DMS79 (cell line): Measurements from ENCODE around the gene ADIPOR1.
A peak's percentile ranks its signal among the peaks of the same experiment; 100 is the strongest.
"Not testable (repeated sequence)": the region's sequence is repeated elsewhere in the genome, so short reads cannot be mapped to it uniquely, and the experiment has no call there.

Source experiments
- DNase-seq: peaks from one replicate; lab custom pipeline; 2025; lab: John Stamatoyannopoulos, UW

The ADIPOR1 gene

DNA sequence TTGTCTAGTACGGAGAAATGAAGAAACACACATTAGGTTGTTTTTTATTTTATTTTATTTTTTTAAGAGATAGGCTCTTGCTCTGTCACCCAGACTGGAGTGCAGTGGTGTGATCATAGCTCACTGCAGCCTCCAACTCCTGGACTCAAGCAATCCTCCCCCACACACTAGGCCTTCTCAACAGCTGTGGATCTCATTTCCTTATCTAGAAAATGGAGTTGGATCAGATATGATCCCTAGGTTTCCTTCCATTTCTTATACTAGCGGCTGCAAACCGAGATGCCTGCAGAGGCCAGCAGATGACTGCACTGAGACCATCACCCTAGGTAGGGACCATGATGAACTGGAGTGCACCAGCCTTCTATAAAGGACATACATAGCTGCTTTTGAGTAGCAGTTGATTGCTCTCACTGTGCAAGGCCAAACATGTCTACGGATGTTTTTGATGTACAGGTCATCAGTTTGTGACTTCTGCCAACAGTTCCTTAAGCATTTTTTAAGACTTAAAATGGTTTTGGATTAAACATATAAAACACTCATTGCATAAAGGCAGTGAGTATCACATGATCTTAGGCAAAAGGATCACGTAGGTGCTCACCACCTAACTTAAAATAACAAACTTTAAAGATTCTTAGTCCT lies 19.7 kb downstream of the ADIPOR1 start:
- no peak for DNase-seq

DNA sequence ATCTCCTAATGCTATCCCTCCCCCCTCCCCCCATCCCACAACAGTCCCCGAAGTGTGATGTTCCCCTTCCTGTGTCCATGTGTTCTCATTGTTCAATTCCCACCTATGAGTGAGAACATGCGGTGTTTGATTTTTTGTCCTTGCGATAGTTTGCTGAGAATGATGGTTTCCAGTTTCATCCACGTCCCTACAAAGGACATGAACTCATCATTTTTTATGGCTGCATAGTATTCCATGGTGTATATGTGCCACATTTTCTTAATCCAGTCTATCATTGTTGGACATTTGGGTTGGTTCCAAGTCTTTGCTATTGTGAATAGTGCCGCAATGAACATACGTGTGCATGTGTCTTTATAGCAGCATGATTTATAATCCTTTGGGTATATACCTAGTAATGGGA lies 21.7 kb downstream of the ADIPOR1 start:
- DNase-seq = not testable (repeated sequence)

DNA sequence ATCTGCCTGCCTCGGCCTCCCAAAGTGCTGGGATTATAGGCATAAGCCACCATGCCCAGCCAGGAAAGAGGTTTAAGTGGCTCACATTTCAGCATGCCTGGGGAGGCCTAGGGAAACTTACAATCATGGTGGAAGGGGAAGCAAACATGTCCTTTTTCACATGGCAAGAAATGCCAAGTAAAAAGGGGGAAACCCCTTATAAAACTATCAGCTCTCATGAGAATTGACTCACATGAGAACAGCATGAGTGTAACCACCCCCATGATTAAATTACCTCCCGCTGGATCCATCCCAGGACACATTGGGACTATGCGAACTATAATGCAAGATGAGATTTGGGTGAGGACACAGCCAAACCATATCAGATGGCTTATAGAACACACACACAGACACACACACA lies 22.3 kb downstream of the ADIPOR1 start:
- no peak for DNase-seq

DNA sequence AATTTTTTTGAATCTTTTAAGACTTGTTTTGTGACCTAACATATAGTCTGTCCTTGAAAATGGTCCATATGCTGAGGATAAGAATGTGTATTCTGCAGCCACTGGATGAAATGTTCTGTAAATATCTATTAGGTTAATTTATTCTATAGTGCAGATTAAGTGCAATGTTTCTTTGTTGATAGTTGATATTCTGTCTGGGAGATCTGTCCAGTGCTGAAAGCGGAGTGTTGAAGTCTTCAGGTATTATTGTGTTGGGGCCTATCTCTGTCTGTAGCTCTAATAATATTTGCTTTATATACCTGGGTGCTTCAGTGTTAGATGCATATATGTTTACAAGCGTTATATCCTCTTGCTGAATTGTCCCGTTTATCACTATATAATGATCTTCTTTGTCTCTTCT lies 23.4 kb downstream of the ADIPOR1 start:
- no peak for DNase-seq

DNA sequence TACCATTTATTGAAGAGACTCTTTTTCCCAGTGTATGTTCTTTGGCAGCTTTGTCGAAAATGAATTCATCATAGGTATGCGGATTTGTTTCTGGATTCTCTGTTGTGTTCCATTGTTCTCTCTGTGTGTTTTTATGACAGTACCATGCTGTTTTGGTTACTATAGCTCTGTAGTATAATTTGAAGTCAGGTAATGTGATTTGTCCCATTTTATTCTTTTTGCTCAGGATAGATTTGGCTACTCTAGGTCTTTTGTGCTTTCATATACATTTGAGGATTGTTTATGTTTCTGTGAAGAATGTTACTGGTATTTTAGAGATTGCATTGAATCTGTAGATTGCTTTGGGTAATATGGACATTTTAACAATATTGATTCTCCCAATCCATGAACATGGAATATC lies 25.6 kb downstream of the ADIPOR1 start:
- DNase-seq = no peak

DNA sequence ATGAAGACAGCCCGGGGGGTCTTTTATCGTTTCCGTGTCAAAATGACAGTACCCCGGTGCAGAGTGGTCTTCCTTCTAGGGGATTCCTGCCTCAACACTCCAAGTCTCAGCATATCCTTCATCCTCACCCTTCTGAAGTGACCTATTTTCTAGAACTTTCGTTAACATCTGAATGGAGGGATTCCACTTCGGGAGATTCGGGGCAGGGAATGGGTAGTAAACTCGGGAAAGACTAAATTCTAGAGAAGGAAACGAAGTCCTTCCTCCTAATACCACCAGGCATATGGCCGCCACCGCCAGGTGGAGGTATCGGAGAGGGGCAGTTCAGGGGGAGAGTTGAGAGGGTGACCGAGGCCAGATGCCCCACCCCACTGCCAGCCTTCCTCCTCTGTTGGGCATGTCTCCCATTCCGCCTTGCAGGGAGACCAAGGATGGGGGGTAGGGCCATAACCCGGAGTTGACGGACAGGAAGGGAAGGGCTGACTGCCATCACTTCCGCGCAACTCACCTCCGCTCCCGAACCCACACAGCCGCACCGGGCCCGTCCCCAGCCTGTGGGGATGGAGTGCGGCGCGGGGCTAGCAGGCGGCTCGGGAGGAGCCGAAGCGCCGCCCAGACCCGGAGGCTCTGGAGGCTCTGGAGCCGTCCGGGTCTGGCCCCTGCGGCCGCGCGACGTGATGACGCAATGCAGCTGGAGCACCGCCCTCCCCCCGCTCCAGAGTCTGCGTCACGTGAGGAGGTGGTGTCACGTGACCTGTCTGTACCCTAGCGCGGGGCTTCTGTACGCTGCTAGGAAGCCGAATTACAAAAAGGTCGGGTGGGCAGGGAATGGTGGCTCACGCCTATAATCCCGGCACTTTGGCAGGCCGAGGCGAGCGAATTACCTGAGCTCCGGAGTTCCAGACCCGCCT lies 31.3 kb downstream of the ADIPOR1 start, which contains the start of gene KLHL12:
Gene KLHL12 (minus strand): TSS at position 654 of the 911 bp plus-strand sequence. CDS start 2,072 bp downstream, outside the sequence.
- peak; percentile 87 for DNase-seq

DNA sequence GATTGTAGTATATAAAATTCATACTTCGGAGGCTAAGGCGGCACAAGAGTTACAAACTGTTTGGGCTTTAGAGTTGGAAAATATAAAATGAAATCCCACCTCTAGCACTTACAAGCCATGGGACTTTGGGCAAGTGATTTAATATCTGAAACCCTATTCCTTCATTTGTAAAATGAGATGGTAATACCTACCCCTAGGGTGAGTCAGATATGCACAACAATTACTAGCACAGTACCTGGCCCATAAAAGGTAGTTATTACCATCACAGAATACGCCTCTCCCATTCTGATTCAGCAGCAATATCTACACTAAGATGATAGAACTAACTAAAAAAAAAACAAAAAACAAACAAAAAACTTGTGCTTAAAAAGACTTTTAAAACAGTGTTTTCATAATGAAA lies 34.6 kb downstream of the ADIPOR1 start:
- no peak for DNase-seq

DNA sequence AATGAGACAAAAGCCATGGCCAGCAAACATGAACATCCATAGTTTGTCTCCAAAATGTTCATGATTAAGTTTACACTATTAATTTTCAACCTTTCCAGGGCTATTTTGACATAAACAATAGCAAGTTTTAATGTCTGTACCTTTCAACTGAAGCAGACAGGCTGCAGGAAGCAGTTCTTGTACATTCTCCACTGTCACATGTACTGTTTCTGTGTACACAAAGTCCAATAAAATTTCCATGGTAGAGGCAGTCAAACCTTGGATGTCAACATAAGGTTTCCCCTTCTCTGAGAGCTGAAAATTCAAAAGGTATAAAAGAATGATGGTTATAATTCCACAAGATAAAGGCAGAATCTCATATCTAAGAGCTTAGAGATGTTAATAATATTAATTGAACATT lies 38.5 kb downstream of the ADIPOR1 start:
- no peak for DNase-seq

DNA sequence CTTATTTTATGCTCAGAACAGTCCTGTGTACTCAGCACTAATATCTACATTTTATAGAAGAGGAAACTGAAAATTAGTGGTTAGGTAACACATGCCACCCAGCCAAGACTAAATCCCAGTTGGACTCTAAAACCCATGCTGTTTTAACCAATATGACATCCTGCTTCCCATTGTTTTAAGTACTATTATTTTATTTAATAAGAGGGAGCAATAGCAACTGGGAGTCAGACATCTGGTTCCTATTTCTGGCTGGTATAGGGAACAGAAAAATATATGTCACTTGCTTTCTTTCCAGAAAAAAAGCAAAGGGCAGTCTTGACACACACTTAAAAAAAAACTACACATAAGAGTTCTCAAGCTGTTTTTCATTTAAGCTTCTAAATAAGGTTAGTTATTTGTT lies 43.0 kb downstream of the ADIPOR1 start:
- DNase-seq = no peak

DNA sequence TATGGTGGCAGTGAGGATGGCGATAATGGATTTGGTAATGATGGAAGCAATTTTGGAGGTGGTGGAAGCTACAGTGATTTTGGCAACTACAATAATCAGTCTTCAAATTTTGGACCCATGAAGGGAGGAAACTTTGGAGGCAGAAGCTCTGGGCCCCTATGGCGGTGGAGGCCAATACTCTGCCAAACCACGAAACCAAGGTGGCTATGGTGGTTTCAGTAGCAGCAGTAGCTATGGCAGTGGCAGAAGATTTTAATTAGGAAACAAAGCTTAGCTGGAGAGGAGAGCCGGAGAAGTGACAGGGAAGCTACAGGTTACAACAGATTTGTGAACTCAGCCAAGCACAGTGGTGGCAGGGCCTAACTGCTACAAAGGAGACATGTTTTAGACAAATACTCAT lies 45.6 kb downstream of the ADIPOR1 start:
- not testable (repeated sequence) for DNase-seq

DNA sequence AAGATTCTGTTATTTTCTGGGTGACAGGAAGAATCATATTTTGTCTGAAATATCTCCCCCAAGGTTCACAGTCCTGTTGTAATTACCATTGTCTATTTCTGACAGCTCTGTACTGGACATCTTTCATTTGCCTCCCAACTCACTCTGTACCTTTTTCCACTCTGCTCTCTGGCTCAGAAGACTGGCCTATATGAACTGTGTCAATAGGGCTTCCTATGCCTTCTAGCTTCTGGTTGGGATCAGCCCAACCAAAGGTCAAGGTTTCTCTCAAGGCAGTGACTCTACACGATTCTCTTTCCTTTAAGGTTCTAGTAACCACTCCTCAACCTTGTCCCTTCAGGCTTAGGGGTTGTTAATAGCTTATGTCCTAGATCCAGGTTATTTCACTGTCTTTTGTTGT lies 48.6 kb downstream of the ADIPOR1 start:
- DNase-seq = no peak

DNA sequence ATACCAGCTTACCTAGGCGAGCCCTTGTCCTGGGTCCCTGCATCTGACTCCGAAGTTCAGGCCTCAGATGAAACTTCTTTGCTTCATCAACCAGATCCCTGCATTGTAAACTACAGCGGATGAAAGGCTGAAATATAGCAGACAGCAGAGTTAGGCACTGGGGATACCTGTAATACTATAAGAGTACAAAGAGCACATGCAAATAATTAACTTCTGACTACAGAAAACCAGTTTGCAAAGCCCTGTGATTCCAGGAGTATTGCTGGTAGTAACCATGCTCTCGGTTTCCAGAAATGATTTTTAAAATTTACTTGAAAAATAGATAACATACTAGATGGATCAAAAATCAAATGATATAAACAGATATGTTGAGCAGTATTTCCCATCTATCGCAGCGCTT lies 49.1 kb downstream of the ADIPOR1 start:
- DNase-seq = no peak

DNA sequence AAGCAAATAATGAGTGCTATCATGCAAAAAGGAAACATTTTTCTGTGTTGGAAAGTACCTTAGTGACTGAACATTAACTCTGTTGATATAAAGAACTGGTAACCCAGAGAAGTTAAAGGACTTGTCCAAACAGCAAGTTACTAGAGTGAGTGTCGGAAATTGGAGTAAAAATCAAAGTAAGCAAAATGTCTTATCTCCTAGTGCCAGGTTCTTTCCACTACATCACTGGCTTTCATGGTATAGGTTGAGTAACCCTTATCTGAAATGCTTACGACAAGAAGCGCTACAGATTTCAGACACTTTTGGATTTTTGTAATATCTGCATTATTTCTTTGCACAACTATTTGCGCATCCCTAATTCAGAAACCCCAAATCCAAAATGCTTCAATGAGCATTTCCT lies 52.8 kb downstream of the ADIPOR1 start:
- no peak for DNase-seq

DNA sequence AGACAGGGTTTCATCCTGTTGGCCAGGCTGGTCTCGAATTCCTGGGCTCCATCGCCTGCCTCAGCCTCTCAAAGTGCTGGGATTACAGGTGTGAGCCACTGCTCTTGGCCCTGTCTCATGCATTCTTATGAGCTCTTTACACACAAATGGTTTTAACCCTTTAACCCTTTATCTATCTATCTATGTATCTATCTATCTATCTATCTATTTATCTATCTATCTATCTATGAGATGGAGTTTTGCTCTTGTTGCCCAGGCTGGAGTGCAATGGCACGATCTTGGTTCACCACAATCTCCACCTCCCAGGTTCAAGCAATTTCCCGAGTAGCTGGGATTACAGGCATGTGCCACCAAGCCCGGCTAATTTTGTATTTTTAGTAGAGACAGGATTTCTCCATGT lies 54.3 kb downstream of the ADIPOR1 start:
- DNase-seq = not testable (repeated sequence)

DNA sequence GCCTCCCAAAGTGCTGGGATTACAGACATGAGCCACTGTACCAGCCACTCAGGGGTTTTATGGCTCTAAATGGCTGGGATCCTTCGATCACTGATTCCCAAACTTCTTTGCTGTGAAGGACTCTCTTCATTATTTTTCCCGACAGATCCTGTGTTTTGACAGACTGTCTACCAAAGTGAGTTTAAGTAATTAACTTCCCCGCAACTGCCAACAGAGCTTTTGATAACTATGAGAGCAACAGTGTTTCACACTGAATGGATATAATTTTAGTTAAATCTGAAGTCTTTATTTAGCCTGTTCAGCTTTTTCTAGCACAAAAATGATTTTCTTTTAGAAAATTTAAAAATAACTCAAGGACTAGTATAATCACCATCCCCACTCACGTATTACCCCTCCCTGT lies 56.6 kb downstream of the ADIPOR1 start:
- DNase-seq = no peak

DNA sequence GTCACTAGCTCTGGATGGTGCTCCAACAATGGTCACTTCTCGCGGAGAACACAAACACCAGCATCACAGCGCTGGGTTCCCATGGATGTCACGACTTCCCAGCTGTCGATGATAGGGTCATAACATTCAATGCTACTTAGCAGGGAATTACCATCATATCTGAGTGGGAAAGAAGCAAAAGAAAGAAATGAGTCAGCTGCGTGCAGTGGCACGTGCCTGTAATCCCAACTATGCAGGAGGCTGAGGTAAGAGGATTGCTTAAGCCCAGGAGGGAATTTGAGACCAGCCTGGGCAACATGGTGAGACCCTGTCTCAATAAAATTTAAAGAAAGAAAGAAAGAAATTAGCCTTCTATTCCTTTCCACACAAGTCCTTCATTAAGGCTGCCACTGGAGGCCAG lies 65.6 kb downstream of the ADIPOR1 start:
- DNase-seq = no peak
